Activated T-helper 1 cell treated with anti-CD3 and anti-CD28 coated beads, Interleukin-2, amount 50 U/mL, for 16 hours (primary cell): ENCODE measurements around the gene SV2B.

ENCODE experiments used
- DNase-seq, 2 donors: peaks; one replicate each; pipeline ENCODE4 v3.0.0-alpha.2; 2020; ENCODE audit warnings: low read depth in 1 of 2, low spot score in 1 of 2

The SV2B gene

DNA sequence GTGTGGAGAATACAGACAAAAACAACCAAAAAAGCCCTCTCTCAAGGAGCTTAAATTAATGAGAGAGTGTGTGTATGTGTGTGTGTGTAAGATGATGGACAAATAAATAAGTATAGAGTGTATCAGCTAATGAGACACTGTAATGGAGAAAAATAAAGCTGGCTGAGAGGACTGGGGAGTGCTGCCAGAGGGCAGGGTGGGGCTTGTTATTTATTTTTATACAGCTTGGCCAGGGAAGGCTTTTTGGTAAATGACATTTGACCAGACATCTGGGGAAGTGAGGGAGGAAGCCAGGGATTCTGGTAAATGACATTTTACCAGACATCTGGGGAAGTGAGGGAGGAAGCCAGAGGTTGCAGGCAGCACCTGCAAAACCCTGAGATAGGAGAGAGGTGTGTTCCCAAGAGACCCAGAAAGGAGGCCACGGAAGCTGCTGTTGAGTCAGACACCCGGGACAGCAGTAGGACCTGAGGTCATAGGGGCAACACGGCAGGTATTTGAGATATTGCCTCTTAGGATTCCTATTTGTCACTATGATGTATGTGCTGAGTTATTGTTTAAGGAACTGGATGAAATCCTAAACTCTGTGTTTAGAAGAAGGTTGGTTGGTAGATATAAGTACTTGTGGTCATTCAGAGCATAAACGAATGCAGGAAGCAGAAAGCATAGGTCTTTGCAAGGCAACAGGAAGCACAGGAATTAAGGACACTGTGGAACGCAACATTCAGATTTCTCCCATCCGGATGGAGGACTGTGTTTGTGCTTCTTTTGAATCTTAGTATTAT, 2.7 kb downstream of the SV2B start:
- DNase-seq, result no peak

DNA sequence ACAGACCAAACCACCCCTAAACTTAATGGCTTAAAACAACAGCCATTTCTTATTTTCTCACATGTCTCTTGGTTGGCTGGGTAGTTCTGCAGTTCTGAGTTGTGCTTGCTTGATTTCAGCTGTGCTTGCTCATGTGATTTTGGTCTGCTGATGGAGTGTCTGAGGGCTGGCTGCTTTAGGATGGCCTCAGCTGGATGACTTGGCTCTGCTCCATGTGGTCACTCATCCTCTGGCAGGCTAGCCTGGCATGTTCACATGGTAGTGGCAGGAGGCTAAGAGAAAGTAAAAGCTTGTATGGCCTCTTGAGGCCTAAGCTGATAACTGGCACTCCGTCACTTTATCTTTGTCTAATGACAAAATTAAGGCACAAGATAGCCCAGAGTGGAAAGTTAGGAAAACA, 4.1 kb downstream of the SV2B start:
- DNase-seq, result no peak

DNA sequence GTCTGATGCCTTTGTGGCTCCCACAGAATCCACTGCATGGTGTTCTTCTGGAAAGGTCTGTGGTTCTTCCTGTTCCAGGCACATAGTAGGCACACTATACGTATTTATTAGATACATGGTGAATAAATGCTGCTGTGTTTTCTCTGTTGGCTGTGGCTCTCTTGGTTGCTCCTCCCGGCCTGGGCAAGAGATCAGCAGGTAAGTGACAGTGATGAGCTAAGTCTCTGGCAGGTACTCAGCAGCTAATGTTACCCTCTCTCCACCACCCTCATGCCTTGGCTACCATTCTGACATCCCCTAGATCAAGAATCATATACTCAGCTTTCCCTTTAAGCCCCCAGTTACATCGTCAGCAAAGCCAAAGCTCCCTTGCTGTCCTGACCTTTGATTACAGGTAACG, 8.4 kb downstream of the SV2B start:
- DNase-seq, result no peak

DNA sequence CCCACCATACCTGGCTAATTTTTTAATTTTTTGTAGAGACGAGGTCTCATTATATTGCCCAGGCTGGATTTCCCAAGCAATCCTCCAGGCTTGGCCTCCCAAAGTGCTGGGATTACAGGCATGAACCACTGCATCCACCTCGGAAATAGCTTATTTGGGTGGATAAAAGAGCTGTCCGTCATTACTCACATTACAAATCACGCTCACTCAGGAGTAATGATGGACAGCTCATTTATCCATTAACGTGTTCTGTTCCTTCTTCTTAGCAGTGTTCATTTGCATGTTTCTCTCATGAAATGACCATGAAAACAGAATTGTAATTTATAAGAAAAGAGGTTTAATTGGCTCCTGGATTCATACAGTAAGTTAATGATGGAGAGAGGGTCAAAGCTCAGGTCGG, 9.8 kb downstream of the SV2B start:
- DNase-seq, result no peak

DNA sequence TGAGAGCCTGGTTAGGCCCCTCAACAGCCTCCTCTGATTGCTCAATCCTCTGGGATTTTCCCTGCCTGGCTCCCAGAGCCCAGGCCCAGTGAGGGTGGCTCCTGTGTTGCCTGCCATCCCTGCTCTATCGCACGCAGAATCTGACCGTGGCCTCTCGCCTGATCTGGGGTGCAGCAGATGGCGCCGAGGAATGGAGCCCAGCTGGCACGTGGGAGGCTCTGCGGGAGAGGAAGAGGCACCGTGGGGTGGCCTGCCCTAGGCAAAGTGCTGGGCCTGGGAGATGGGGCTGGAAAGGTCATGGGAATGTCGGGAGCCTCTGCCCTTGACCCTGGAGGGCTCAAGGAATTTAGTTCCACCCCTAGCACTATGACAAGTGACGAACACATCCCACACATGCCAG, 10.3 kb downstream of the SV2B start:
- DNase-seq, result no peak

DNA sequence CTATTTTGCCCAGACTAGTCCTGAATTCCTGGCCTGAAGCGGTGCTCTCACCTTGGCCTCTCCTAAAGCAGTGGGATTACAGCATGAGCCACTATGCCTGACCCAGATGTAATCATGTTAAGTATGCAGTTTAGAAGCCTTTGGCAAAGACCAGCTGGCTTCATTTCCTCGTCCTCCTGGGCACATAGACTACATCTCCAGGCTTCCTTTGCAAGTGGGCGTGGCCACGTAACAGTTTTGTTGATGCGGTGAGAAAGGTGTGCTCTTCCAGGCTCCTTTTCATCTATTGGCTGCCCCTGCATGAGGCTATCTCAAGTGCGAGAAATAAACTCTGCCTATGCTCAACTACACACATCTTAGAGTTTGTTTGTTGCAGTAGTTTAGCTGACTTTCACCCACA, 13.0 kb downstream of the SV2B start:
- no peak for DNase-seq

DNA sequence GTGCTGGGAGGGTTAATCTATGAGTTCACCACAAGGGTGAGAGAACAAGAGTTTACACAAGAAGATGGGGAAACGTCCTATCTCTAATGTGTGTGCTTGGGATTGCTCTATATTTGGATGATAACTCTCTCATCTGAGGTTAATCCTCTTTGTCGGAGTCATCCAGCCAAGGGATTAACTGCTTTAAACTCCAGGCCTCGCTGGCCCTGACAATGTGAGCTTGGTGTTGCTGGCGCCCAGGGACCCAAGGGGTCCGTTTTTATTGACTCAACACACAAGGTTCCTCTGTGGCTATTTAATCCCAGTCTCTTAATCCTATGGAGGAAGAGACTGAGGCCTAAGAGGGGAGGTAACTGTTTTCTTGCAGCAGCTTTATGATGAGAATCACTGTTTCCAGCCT, 14.2 kb downstream of the SV2B start:
- no peak for DNase-seq

DNA sequence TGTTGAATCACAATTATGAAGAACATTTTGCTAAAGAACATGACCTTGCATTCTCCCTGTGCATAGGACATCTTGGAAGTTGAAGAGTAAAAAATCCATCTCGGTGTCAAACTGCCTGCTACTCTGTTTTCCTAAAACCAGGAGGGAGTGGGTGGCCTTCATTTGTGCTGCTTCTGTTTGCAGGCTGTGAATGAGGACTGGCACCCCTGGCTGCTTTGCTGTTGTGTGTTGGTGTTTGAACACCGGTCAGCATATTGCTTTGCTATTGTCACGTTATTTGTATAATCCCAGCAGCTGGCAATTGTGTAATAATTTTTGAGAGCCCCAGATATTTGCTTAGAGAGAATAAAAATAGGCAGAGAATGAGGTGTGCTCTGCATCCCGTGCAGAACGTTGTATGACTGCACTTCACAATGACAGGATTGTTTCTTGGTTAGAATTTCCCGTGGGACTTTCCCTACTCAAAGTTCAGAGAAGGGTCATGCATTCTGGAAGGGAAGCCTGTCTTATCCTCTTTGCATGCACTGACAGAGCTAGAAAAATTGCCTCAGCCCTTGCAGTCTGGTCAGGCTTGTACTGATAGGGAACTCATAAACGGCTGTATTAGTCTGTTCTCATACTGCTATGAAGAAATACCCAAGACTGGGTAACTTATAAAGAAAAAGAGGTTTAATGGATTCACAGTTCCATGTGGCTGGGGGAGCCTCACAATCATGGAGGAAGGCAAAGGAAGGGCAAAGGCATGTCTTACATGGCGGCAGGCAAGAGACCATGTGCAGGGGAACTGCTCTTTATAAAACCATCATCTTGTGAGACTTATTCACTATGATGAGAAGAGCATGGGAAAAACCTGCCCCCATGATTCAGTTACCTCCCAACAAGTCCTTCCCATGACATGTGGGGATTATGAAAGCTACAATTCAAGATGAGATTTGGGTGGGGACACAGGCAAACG, 16.3 kb downstream of the SV2B start:
- DNase-seq, result no peak

DNA sequence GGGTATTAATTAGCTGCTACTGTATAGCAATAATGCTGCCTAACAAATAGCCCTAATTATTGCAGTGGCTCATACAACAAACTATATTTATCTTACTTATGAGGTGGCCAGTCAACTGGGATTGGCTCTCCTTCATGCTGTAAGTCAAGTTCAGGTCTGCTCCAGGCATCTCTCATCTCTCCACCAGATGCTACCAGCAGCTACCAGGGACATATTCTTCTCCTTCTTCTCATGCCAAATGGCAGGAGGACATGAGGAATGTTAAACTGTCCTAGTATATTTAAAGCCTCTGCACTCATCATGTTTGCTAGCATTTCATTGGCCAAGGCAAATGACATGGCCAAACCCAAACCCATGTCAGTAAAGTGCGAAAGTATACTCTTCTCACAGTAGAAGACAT, 17.3 kb downstream of the SV2B start:
- DNase-seq, result no peak

DNA sequence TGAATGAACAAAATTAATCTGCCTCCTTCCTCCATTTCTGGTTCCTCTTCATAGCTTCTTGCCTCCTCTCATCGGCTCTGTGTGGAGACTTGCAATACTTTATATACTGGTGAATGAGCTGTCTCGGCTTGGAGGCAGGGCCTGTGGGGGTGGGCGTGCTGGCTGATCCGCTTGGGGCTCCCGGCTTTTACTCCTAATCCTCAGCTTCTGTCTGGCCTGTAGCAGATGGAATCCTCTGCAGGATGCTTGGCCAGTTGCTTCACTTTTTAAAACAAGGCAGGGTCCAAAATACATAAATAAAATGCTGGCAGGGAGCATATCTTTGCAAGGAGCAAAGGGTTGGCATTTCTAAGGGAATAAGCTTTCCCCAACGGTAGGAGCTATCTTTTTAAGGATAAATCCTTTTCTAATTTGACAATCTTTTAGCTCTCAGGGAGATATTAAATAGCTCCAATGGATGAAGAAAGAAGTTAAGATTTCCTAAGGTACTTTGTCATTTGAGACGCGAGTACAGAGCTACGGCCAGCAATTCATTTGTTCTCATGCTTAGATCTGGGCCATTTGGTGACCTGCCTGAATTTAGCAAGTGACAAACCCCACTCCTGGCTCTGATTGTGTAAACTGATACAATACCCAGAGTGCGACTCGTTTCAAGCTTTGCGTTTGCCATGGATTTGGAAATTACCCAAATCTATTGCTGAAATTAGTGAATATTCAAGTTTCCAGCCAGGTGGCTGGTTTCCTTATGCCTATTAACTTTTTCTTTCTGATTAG, 18.9 kb downstream of the SV2B start:
- DNase-seq, result no peak

DNA sequence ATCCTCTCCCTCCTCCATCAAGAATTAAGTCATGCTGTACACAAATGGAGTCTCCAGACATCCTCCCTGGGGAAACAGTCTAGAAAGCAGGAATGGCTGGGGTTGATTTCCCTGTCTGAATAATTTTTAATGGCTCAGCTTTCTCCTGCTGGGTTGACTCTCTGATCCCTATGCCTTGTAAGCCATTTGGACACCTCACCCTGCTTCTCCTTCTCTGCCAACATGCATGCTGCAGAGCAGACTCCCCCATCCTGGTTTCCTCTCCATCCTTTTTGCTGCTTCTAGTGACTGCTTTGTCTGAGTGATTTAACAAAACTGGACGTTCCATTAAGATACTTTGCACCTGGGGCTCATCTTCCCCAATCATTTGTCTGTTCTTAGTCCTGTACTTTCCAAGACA, 22.2 kb downstream of the SV2B start:
- no peak for DNase-seq

DNA sequence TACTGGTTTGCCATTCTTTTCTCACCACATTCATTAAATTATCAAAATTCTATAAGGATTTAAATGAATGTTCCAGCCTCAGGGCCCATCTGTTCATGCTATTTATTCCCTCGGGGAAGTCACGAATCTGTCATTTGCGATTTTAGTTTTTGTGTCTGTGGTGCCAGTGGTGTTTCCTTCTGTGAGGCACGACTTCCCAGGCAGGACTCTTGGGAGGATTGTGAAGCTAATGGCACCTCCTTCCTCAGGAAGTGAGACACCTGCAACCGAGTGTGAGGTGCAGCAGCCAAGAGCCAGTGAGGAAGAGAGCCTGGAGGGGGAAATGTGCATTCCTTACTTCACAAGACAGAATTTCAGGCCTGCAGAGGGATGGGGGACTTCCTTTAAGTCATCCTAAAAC, 24.1 kb downstream of the SV2B start:
- no peak for DNase-seq

DNA sequence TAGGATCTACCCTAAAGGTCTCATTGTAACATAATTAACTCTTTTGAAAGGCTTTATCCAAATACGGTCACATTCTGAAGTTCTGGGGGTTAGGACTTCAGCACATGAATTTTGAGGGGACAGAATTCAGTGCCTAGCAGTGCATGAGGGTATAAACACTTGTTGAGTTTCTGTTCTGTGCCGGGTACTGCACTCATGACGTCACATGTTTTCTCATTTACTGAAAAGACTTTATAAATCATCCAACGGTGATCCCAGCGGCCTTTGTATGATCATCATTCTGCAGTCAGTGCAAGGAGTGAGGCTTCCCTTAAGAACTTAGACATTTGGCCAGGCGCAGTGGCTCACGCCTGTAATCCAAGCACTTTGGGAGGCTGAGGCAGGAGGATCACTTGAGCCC, 25.1 kb downstream of the SV2B start:
- no peak for DNase-seq

DNA sequence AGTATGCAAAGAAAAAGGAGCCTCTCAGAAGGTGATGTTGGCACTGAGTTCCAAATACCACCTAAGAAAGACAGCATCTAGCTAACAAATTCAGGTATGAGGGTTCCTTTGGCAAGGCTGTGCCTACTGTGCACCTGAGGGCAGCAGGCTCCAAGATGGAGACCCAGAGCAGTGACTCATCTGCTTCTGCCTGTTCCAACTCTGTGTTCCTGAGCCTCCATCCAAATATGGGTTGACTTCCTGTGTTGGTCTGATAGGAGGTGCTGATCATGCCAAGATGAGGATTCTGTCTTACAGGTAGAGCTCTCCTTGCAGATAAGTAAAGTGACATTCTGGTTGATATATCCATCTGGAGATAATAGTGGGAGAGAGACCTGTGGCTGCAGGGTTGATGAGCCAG, 26.0 kb downstream of the SV2B start:
- no peak for DNase-seq

DNA sequence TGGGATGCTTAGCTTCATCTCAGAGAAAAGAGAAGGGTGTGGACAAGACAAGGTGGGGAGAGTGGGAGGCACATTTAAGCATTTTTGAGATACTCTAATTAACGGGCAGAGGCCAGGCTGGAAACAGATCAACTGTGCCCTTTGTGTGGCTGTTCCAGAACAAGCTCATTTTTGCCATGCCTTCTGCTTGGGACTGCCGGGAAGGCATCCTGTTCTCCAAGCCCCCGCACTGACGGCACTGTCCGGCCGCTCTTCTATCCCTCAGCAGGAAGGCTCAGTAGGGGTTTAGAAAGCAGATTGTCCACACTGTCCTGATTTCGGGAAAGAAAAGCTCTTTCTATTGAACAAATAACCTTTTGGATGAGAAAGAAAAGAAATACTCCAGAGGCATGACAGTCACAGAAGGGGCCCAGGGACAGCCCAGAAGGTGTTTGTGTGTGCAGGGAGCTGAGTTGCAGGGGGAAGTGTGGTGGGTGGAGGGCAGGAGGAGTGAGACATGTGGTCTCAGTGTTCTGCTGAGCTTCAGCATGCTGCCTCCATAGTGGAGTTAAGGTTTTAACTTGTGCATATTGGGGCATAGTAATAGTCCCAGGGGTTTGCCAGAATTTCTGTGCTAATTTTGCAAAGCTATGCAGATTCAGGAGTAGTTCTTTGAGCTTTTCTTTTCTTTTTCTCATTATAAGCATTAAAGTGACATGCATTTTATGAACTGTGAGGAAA, 27.3 kb downstream of the SV2B start:
- DNase-seq, result no peak

DNA sequence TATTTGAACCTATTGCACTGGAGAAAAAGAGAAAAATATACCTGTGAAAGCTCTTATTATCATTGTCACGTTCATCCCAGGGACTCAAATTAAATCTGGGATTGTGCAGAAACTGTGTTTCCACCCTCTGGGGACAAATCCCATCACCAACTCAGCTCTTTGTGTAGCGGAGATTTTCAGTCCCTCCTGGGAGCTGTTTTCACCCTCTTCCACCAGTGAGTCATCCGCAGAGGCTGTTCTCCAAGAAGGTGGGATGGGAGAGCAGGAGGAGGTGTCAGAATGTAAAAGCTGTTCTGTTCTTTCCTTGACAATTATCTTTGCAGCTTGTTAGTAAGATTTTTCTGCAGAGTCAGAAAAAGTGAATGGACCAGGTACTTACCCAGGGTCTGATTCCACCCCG, 28.0 kb downstream of the SV2B start:
- no peak for DNase-seq

DNA sequence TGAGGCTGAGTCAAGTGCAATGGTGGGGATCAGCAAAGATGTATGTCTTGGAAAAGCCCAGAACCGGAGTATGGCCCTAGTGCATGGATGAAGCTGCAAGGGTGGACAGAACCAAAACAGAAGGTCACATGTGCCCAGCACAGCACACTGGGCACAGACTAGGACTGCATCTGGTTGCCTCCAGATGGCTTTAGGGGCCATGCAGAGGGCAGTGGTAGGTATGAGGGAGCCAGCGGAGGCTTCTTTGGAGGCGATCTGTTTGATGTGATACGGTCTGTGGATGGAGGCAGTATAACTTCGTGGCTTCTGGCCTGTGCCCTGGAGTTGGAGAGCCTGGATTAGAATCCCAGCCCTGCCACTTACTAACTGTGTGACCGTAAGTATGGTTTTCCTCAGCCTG, 29.4 kb downstream of the SV2B start:
- DNase-seq, result no peak

DNA sequence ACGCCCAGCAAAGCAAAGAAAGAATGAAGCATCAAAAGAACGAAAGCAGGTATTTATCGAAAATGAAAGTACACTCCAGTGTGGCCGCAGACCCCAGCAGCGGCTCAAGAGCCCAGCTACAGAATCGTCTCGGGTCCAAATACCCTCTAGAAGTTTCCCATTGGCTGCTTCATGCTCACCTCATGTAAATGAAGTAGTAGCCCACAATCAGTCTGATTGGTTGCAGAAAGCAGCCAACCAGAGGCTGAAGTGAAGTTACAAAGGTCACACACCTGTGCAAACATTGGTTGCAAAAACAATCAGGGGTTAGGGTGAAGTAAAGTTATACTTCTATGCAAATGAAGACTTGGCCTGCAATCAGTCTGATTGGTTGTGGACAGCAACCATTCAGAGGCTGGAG, 32.0 kb downstream of the SV2B start:
- no peak for DNase-seq

DNA sequence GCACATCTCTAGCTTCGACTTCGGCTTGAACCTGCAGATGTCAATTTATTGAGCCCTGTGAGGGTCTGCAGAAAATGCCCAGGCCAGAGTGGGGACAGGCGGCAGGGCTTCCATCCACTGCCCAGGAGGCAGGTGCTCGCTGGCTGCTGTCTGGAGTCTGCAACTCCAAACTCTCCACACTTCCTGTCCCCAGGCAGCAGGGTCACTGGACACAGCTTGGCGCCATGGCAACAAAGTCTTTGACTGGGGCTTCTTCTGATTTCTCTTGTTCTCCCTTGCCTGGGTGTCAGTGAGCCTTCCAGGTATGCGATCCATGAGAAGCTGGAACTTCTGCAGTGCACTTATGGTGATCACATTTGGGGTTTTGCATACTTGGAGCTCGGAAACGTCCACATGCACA, 33.5 kb downstream of the SV2B start:
- DNase-seq, result no peak

DNA sequence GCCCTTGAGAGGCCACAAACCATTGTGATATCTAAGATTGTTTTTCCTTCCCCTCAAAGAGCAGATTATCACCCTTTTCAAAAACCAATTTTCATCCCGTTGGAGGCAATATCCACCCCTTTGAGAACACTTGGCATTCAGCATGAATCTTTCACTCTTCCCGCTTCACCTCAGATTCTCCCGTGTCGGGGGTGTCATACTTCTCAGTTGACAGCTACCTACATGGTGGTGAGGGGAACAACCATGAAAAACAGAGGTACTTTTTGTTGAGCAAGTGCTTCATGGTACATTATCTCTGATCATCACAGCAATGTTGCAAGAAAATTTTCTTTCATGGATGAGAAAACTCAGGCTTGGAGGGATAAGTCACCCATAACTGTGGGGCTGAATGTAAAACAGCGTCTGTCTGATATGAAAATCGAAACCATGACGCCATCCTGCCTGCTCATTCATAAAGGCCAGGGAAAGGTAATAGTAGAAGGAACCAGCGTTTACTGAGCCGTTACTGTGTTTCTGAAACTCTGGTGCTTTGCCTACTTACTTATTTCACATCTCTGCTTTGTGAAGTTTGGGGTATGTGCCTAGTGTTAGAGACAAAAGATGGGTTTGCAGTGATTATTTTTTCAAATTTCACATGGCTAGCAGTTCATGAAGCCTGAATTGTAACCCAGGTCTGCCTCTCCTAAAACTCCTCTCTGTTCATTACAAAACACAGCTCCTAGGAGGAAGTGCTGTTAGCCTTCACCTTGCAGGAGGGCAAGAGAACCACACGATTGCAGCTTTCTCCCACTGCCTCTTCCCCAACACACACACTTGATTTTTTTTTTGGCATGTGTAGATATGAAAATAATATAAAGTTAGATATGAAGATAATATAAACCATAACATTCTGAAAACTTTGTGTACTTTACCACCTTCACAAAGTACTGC, 35.4 kb downstream of the SV2B start:
- no peak for DNase-seq
